DND-41 (cell line): ENCODE results near the gene PDE4D.

Experiments
- ATAC-seq: fragments of 200-7000 bp; cut with Tn5 transposase; 3 replicates; pipeline ENCODE4 v1.9.1; 2021; ENCODE audit warnings: low read depth; ENCODE audit not compliant: insufficient read depth
- DNase-seq: peaks from one replicate; pipeline ENCODE4 v3.0.0-alpha.2; 2020
- H2AFZ ChIP-seq: 2 replicates; pipeline ENCODE4 v1.6.0; 2012; ENCODE audit warnings: low read depth, low read length
- H3K27ac ChIP-seq: 2 replicates; pipeline ENCODE4 v1.5.1; 2012; ENCODE audit warnings: low read length, inconsistent platforms
- H3K27me3 ChIP-seq: fragments of 200-600 bp; sonication (generic); 2 replicates; pipeline ENCODE4 v1.6.0; 2012; ENCODE audit warnings: low read length, mild to moderate bottlenecking, inconsistent platforms; ENCODE audit not compliant: insufficient read depth, poor library complexity
- H3K36me3 ChIP-seq: 2 replicates; pipeline ENCODE4 v1.5.1; 2012; ENCODE audit warnings: low read length, inconsistent platforms; ENCODE audit not compliant: insufficient read depth
- H3K4me1 ChIP-seq: 2 replicates; pipeline ENCODE4 v1.5.1; 2012; ENCODE audit warnings: mild to moderate bottlenecking, low read length; ENCODE audit not compliant: insufficient read depth
- H3K4me2 ChIP-seq: 2 replicates; pipeline ENCODE4 v1.6.0; 2012; ENCODE audit warnings: mild to moderate bottlenecking, moderate library complexity, low read length, inconsistent platforms; ENCODE audit not compliant: insufficient read depth
- H3K4me3 ChIP-seq, 2 experiments: fragments of 200-600 bp in 1 of 2; shearing (Covaris generic) in 1 of 2; 2 replicates each; pipeline ENCODE4 v1.5.1; 2012 to 2016; ENCODE audit warnings: inconsistent platforms in 2 of 2, low read length in 2 of 2, mild to moderate bottlenecking in 2 of 2, low read depth in 1 of 2, moderate library complexity in 1 of 2
- H3K79me2 ChIP-seq: 2 replicates; pipeline ENCODE4 v1.6.0; 2012; ENCODE audit warnings: low read length, inconsistent platforms; ENCODE audit not compliant: insufficient read depth
- H3K9ac ChIP-seq: 2 replicates; pipeline ENCODE4 v1.6.0; 2012; ENCODE audit warnings: low read depth, mild to moderate bottlenecking, inconsistent platforms, low read length, moderate library complexity
- H3K9me3 ChIP-seq: 2 replicates; pipeline ENCODE4 v1.5.1; 2012; ENCODE audit warnings: low read length, moderate library complexity, mild to moderate bottlenecking, inconsistent platforms; ENCODE audit not compliant: insufficient read depth, severe bottlenecking
- H4K20me1 ChIP-seq: 2 replicates; pipeline ENCODE4 v1.6.0; 2012; ENCODE audit warnings: low read length; ENCODE audit not compliant: insufficient read depth
- EZH2 ChIP-seq: IDR thresholded peaks from 3 replicates; pipeline ENCODE4 v1.6.1; 2012; ENCODE audit warnings: borderline replicate concordance, low read depth, mild to moderate bottlenecking, moderate library complexity, low read length, inconsistent platforms; ENCODE audit not compliant: severe bottlenecking
- TF ChIP-seq, protein P1 (sequence below): IDR thresholded peaks from 2 replicates; pipeline ENCODE4 v1.5.1; 2012; ENCODE audit warnings: borderline replicate concordance, low read length, moderate library complexity, mild to moderate bottlenecking; ENCODE audit not compliant: poor library complexity, severe bottlenecking; ENCODE audit errors: extremely low read depth

The PDE4D gene

GRCh38 chr5:59738024-59738423, 155.5 kb downstream of the PDE4D start:
- H3K79me2 ChIP-seq, result no peaks in the 10 kb centered on the region
- TF ChIP-seq, protein P1, sequence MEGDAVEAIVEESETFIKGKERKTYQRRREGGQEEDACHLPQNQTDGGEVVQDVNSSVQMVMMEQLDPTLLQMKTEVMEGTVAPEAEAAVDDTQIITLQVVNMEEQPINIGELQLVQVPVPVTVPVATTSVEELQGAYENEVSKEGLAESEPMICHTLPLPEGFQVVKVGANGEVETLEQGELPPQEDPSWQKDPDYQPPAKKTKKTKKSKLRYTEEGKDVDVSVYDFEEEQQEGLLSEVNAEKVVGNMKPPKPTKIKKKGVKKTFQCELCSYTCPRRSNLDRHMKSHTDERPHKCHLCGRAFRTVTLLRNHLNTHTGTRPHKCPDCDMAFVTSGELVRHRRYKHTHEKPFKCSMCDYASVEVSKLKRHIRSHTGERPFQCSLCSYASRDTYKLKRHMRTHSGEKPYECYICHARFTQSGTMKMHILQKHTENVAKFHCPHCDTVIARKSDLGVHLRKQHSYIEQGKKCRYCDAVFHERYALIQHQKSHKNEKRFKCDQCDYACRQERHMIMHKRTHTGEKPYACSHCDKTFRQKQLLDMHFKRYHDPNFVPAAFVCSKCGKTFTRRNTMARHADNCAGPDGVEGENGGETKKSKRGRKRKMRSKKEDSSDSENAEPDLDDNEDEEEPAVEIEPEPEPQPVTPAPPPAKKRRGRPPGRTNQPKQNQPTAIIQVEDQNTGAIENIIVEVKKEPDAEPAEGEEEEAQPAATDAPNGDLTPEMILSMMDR, result no peak
- TF ChIP-seq EZH2, result no peak
- no peaks in the 10 kb centered on the region for H3K27me3 ChIP-seq
- ATAC-seq (no peak), DNase-seq (no peak)
- no peak overlapping the region for H3K4me3 ChIP-seq
- H3K9me3 ChIP-seq, result no peaks in the 10 kb centered on the region
- H3K4me2 ChIP-seq, result no peak overlapping the region
- no peak overlapping the region for H3K27ac ChIP-seq
- H3K4me1 ChIP-seq, result no peaks in the 10 kb centered on the region
- H2AFZ ChIP-seq, result no peak overlapping the region
- no peak overlapping the region for H3K9ac ChIP-seq
- H4K20me1 ChIP-seq, result no peaks in the 10 kb centered on the region
- H3K36me3 ChIP-seq, result no peaks in the 10 kb centered on the region

DNA sequence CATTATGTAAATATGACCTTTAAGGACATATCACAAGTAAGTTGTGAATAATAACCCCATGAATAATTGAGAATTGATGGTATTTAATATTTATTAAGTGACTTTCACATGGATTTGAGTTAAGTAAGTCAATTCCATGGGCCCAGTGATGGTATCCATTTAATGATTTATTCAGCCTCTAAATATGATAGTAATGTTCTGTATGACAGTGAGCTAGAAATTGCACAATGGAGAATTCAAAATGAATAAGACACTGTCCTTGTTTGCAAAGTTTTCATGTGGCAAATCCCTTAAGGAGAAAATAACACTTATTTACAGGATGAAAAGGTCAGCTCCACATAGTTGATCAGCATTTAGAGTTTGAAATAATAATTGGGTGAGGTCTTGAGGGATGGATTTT, 160.7 kb downstream of the PDE4D start:
- H3K4me2 ChIP-seq, result no peak overlapping the region
- no peaks in the 10 kb centered on the region for H3K27me3 ChIP-seq
- no peak overlapping the region for H3K4me3 ChIP-seq
- H3K9ac ChIP-seq, result no peak overlapping the region
- DNase-seq (no peak), ATAC-seq (no peak)
- no peaks in the 10 kb centered on the region for H3K79me2 ChIP-seq
- TF ChIP-seq, protein P1, result no peak
- TF ChIP-seq EZH2, result no peak
- no peaks in the 10 kb centered on the region for H3K36me3 ChIP-seq
- no peak overlapping the region for H3K27ac ChIP-seq
- H2AFZ ChIP-seq, result no peak overlapping the region
- H4K20me1 ChIP-seq, result no peaks in the 10 kb centered on the region
- H3K9me3 ChIP-seq, result no peaks in the 10 kb centered on the region
- no peaks in the 10 kb centered on the region for H3K4me1 ChIP-seq

GRCh38 chr5:59732301-59732700, 161.2 kb downstream of the PDE4D start:
- H3K4me1 ChIP-seq, result no peaks in the 10 kb centered on the region
- H3K36me3 ChIP-seq, result no peaks in the 10 kb centered on the region
- no peaks in the 10 kb centered on the region for H3K27me3 ChIP-seq
- no peak overlapping the region for H3K9ac ChIP-seq
- no peak for TF ChIP-seq EZH2
- TF ChIP-seq, protein P1, result no peak
- H4K20me1 ChIP-seq, result no peaks in the 10 kb centered on the region
- no peak for DNase-seq
- H3K9me3 ChIP-seq, result no peaks in the 10 kb centered on the region
- no peaks in the 10 kb centered on the region for H3K79me2 ChIP-seq
- ATAC-seq, result no peak
- no peak overlapping the region for H3K4me3 ChIP-seq
- no peak overlapping the region for H3K27ac ChIP-seq
- no peak overlapping the region for H3K4me2 ChIP-seq
- H2AFZ ChIP-seq, result no peak overlapping the region

GRCh38 chr5:59731809-59732208, 161.7 kb downstream of the PDE4D start:
- TF ChIP-seq, protein P1, result no peak
- TF ChIP-seq EZH2, result no peak

More at GRCh38 chr5:59731809-59732208, 161.7 kb downstream of the PDE4D start:
- no peaks in the 10 kb centered on the region for H3K27me3 ChIP-seq
- DNase-seq (no peak), ATAC-seq (no peak)
- no peaks in the 10 kb centered on the region for H3K36me3 ChIP-seq
- H3K4me2 ChIP-seq, result no peak overlapping the region
- H2AFZ ChIP-seq, result no peak overlapping the region
- no peak overlapping the region for H3K27ac ChIP-seq
- H3K4me3 ChIP-seq, result no peak overlapping the region
- H3K9ac ChIP-seq, result no peak overlapping the region
- no peaks in the 10 kb centered on the region for H3K79me2 ChIP-seq
- no peaks in the 10 kb centered on the region for H3K4me1 ChIP-seq
- H4K20me1 ChIP-seq, result no peaks in the 10 kb centered on the region
- no peaks in the 10 kb centered on the region for H3K9me3 ChIP-seq
